SKM-1 (cell line): Measurements from ENCODE around the gene SLC22A7.

Experiments used
- DNase-seq: peaks from one replicate; lab custom pipeline; 2025; ENCODE audit not compliant: unreplicated experiment; lab: John Stamatoyannopoulos, UW

Gene SLC22A7

DNA sequence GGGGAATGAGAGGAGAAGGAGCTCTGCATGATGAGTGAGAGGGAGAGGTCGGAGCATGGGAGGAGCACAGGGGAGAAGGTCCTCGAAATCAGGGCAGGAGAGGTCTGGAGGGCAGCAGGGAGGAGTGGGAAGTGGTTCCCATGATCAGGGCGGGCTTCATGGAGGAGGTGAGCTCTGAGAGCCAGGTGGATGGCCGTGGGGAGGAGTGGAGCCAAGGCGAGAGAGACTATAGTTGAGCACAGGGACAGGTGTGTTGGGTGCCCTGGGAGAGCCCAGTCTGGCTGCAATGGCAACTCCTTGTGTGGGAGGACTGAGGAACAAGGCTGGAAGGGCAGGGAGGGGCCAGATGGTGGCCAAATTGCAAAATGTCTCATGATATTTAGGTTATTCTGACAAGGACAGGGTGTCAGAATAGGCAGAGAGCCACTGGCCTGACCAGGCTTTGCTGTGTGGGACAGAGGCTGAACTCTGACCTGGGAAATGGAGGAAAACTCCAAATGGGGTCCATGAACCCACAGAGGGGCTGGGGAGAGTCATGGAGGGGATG, 33.4 kb upstream of the SLC22A7 start:
- no peak for DNase-seq

DNA sequence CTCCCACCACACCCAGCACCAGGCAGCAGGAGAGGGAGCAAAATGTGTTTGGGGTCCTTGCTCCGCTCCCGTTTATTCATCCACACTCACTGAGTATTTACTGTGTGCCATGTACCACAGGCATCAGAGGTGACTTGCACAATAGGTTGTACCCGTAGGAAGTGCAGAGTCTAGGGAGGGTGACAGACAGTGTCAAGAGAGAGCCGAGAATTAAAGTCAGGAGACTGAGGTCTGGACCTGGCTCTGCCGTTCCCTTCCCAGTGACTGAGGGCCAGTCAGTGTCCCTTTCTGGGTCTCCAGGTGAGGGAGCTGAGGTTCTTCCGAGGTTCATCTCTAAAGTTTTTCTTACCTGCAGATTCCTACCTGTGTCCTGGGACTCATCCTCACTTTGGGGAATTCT, 32.5 kb upstream of the SLC22A7 start:
- DNase-seq, result no peak

DNA sequence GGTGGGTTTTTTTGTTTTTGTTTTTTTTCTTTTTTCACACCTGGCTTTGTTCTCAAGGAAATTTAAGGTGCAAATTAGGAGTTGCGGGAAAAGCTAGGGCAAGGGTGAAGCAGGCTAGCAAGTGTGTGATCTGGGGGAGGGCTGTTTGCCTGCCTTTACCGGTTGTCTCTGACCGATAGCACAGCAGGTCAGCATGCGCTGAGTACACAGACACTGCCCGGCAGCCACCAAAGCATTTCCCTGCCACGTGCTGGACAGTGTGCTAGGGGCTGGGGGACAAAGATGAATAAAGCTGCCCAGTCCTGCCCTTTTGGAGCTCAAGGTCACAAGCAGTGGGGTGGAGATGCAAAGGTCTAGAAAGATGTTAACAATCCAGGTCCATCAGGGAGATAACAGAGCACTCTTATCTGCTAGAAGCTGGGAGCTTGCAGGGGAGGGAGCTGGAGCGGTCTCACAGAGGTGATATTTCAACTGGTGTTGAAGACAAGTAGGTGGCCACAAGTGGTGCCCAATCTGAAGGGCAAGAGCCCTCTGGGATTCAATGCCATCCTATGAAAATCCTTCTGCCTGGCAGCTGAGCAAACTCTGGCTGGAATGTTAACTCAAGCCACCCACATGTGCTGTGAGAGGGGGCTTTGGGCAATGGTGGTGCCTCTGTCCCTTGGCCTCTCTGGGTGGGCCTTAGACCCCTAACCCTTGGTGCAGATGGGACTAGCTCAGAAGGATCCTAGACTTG, 30.3 kb upstream of the SLC22A7 start:
- no peak for DNase-seq

DNA sequence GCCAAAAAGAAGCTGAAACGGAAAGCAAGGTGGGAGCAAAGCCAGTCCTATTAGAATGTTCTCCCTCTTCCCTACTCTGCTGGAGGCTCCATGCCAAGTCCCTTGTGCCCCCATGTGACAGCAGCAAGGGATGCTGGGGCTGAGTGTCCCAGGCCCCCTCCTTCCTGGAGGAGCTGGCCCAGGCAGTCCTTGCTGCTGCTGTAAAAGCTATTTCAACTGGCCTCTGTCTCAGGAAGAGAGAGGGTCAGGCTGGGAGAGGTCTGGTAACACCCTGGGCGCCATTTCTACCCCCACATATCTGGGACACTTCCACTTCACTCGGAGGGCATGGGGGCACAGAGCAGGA, 29.7 kb upstream of the SLC22A7 start:
- DNase-seq, result no peak

DNA sequence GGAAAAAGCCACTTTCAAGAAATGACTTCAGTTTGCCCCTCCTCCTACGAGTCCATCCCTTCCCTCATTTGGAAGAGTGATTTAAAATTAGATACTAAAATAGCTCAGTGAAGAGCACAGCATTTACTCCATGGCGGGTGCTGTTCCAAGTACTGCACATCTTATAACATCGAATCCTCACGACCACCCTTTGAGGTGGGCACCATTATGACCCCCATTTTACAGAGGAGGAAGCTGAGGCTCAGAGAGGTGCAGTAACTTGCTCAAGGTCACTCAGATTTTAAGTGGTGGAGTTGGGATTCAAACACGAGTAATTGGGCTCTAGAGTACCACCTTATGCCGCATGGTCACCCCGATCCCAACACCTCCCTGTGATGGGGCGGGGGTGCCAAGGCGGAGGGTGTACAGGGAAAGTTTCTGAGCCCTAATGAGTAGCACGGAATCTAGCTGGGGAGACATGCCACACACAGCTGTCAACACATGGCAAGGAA, 29.2 kb upstream of the SLC22A7 start:
- DNase-seq, result no peak

DNA sequence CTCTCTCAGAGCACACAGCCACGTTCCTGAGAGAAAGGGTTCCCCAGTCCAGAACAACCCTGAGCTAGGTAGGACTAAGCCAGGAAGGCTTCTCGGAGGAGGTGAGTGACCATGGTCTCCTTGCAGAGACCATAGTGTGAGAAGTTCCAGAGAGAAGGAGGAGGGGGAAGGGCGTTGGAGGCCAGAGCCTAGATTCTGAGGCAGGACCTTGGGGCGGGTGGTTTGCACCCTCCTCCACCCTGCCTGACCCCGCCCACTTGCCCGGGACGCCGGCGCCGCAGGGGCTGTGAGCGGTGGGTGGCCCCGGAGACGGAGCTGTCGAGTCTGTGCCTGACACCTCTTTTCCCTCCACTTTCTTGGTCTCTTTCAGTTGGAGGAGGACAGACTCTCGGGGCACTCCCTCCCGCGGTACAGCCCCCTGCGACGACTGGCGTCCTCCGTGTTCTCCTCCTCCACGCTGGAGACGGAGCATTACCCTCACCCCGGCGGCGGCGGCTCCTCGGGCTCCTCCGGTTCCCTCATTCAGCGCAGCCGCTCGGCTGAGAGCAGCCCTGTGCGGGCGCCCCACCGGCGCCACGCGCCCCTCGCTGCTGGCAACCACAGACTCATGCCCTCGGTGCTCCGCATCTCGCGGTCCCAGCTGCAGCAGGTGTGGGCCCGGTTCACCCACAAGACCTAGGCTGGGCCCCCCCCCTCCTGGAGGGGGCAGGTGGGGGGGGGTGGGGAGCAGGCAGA, 28.6 kb upstream of the SLC22A7 start:
- DNase-seq, result no peak

DNA sequence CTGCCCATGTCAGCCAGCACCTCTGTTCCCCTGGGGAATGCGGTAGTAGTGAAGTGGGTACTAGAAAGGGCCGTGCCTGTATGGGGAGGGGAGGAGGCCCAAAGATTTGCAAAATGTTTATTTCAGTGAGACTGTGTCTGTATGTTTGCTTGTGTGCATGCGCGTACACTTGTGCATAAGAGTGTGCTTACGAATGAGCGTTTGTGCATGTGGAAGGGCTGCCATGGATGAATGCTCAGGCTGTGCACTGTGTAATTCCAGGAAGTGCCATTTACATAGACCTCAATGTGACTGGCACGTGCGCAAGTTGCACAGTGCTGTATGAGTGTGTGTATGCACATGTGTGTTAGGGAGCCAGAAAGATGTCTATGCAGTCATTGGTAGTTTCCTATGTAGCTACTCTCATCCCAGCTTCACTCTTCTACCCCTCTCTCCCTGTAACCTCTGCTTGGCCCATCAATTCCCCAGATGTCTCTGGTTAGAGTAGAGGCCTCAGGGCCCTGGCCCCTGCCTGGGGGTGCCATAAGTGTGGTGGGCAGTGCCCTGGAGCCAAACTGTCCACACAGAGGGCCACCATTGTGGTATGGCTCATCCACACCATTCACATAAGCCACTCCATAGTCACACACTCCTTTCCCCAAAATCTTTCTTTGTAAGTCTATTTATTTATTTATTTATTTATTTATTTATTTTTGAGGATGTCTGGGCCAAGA, 26.8 kb upstream of the SLC22A7 start:
- no peak for DNase-seq

DNA sequence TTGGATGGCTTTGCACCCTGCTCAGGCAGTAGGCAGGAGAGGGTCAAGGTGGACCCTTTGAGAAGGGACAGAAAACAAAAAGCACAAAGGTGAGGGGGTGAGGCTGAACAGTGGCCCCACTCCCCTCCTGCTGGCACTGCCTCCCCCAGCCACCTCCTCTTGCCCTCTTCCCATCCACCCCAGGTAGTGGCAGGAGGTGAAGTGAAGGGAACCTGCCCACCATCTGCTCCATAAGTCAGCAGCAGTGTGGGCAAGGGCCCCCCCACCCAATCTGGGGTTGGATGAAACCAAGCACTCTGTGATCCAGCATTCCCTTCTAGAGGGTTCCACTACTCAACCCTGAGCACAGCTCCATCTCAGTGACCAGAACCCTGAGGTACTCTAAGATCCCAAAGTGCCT, 26.1 kb upstream of the SLC22A7 start:
- DNase-seq, result no peak

DNA sequence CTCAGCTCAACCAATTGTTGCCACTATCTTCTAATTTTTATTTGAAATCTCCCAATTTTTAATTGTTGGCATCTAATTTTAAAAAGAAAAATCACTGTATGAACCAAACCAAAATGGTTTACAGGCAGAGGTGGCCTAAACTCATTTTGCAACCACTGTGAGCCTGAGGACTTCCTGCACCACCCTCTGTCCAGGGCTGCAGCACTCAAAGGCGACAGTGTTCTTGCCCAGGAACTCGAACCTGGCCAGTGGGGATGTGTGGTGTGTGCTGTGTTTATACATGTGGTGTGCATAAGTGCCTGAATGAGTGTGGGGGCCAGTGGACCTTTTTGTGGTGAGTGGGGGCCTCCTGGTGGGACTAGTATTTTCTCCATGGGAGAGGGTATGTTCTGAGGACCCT, 24.4 kb upstream of the SLC22A7 start:
- no peak for DNase-seq

DNA sequence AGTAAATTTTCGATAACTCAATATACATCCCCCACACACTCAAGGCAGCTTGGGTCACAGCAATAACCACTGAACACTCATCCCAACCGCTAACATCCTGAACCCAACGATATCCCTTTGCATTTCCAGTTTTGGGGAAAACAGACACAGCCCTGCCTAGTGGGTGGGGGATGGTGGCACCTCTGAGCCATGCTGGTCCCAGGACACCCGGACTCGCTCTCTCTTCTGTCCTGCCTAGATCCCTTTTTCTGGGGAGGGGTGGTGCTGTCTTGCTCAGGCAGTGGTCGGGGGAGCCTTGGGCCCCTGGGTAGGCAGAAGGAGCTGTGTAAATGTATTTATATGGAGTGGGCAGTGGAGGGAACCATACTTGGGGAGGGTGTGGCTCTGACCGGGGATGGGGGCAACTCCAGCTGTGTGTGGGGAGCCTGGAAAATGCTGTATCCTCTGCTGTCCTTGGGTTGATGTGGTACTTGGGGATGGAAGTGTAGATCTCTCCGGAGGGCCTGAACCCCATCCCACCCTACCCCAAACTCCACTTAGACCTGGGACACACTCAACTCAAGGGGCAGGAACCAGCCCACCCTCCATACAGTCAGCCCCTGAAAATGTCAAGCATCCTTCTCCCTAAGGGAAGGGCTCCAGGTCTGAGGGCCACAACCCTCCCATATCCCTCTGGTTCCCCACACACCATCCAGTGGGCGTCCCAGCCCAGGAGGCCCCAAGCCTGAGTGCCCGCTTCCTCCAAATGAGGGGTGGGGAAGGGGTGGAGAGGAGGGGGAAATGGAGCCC, 23.7 kb upstream of the SLC22A7 start:
- no peak for DNase-seq

DNA sequence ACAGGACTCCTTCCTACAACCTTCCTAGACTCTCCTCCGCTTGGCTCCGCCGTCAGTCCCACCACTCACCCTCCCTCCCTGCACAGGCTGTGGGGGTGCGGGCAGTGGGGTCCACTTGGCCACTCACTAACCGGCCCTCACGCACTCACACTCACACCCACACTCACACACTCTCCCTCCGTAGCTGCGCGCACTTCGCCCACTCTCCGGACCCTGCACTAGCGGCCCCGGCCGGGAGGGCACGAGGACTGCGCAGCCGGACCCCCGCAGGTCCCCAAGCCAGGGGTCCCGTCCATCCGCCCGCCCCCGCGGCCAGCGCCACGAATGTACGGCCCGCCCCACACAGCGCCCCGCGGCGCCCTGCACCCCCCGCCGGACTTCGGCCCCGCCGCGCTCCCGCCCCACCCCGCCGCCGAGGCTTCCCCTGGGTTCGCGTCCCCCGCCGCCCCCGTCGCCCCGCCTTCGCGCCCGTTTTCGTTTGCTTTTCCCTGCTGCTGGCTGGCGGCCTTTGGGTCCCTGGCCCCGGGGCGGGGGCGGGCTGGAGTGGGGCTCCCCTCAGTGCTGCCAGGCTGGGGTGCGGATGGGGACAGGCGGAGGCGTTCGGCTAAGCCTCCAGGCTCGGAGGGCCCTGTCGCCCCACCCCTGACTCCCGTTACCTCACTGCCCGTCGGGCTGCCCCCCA, 23.0 kb upstream of the SLC22A7 start:
- no peak for DNase-seq

DNA sequence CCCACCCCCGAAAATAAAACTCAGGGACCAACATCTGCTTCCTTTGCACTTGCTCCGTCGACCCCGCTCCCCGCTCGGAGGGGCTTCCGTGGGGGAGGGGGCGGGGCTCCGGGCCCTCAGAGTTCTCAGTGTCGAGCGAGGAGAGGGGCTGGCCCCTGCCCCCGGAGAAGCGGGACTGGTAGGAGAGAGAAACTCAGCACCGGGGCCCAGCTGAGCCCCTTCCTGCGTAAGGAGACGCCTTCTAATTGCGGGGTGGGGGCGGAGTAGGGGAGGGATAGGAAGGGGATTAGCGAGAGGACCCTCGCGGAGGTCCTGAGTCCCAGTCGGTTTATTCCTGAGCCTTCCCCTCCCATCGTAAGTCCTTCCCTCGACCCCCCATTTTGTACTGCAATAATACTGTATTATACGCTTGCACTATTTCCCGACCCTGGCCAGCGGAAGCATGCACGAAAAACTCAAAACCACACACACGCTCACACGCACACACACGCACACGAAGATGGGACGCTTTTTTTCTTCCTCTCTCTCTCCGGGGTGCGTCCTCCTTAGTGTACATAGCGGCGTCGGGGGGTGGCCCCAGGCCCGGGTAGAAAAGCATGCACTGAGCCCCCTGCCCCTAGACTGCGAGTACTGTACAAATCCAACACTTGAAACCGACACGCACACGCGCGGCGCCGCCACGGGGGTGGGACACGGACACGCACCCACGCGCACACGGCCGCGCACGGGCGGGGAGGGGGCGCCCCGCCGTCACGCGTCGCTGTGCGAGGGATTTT, 22.1 kb upstream of the SLC22A7 start:
- DNase-seq, result no peak

DNA sequence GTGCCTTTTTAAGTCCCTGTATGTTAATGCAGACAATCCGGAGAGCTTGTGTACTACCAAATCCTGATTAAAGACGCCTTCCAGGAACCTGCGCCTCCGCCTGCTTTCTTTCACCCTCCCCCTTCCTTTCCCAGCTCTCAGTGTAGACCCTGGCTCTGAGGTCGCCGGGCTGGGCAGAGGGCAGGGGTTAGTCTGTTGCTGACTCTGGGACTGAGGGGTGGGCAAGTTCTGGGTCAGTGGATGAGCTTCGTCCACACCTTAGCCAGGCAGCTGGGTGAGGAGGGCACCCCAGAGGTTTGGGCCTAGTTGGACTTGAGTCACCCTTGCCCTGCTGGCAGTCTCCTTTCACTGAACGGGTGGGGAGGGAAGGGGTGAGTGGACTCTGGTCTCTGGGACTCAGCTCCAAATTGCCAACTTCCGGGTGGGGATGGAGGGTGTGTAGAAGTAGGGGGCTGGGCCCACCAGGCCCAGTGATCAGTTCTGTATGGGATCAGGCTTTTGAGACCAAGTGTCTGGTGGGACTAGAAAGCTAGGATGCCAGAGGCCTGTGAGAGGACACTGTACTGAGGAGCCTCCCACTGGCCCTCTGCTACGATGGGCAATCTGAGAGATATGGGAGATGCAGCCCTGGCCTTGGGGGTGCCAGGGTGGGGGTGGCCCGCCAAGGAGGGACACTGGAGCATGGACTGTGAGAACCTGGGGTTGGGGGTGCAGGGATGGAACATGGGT, 21.3 kb upstream of the SLC22A7 start:
- no peak for DNase-seq

DNA sequence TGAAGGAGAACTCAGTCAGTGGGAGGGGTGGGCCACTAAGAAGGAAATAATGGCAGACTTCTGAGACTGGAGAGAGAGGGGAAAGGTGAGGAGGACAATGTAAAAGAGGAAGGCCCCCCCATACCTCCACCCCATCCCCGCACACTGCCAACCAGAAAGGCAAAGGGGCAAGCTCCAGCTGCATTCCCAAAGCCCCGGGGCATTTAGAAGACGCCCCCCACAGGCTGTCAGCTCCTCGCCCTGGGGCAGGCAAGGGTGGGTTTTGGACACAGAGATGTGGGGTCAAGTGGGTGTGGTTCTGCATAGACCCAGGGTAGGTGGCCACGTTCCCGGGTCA, 20.8 kb upstream of the SLC22A7 start:
- no peak for DNase-seq

DNA sequence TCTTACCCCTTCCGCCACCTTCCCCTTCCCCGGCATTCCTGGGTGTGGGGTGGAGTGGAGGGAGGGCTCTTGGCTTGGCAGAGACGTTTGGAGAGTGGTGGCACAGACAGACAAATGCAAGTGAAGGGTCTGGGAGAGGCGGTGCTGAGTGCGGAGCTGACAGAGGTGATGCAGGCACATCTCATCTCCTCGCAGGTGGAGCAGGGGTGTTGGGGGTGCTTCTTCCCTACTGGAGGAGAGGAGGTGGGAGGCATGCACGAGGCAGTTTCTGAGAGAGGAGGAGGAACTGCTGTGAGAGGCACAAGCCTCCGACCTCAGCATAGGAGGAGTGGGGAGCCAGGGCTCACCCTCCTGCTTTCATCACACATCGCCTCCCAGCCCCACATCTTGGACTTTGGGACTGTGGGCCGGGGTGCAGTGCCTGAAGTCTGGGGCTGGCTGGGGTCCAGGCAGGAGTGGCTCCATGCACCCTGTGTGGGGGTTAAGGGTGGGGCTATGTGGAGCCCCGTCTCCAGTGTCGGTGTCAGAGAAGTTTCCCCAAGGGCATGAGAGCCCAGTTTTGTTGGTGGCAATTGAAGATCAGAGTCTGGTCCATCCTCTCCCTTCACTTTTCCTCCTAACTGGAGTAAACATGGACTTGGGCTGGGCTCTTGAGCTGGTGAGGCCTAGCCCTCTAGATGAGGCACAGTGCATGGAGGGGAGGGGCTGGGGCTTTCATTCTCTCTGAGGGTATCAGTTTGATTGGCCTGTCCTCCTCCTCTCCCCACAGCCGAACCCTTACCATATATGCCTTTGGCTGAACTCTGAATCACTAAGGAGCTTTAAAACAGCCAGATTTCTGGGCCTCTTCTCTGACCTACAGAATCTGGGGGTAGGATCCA, 20.2 kb upstream of the SLC22A7 start:
- no peak for DNase-seq

DNA sequence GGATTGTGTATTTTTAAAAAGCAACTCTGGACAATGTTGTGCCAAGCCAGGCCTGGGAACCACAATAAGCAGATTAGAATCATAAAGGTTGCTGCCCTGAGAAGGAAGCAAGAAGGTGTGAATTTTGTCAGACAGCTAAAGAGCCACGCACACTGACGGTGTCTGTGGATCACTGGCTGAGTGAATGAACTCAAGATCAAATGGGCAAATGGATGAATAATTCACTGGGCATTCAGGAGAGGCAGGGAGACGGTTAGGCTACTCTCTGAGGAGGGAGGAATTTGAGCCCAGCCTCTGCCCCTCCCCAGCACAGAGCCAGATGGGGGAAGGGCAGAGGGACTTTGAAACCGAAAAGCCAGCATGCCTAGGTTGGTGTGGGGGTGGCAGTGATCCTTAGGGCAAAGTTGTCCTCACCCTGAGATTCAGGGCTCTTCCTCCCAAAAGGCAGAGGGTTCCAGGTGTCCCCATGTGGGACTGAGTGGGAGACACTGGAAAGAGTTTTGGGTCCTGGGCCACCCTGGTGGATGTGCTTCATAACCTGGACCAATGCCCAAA, 19.5 kb upstream of the SLC22A7 start:
- DNase-seq, result no peak

DNA sequence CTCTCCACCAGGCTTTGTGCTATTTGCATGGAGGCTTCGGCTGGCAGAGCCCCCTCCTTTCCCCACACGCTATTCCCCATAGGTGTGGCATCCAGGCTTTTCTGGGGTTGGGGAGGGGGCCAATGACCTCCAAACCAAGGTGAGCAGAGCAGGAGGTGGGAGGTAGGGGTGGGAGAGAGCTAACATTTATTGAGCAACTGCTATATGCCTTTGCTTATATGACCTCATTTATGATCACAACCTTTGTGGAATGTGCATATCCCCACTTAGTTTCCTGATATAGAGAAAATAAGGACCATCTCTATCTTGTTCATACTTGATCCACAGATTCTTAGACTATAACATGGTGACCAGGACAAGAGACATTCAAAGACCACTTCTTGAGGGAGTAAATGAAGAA, 17.8 kb upstream of the SLC22A7 start:
- DNase-seq, result no peak

DNA sequence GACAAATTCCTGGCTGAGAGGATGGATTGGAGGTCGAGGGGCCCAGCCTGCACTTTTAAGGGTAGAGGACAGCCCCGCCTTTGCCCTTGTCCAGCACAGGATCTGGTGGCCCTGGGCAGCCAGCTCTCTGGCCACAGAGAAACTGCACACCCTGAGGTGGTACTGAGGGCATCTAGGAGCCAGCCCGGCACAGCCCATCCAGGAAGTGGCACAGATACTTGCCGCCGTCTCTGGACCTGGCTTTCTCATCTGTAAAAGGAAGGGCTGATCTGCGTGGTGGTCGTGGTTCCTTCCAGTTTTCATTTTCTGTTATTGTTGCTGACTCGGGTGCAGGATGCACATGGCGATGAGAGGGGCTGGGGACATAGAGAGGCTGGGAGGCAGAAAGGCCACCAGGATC, 16.0 kb upstream of the SLC22A7 start:
- DNase-seq, result no peak
